GM12878 (cell line): ENCODE data around the gene ERCC5. TPM values are rescaled to one million over a fixed set of nuclear protein-coding genes. Genes with fewer than 3 reads are reported as not detected.

Experiments used
- BCLAF1 ChIP-seq: fragments of 450-650 bp; IDR thresholded peaks from 2 replicates; pipeline ENCODE4 v1.6.1; 2017; ENCODE audit warnings: antibody characterized with exemption, mild to moderate bottlenecking, moderate library complexity
- CHD2 ChIP-seq: IDR thresholded peaks from 2 replicates; pipeline ENCODE4 v1.6.1; 2011; ENCODE audit warnings: low read depth, low read length, improper control_type of control experiment, borderline replicate concordance
- HDGF ChIP-seq: fragments of 450-650 bp; IDR thresholded peaks from 2 replicates; pipeline ENCODE4 v1.6.1; 2016; ENCODE audit warnings: antibody characterized with exemption
- MTA3 ChIP-seq: IDR thresholded peaks from 2 replicates; pipeline ENCODE4 v1.6.1; 2012; ENCODE audit warnings: low read length, inconsistent platforms, borderline replicate concordance
- NR2C1 ChIP-seq: fragments of 450-650 bp; IDR thresholded peaks from 2 replicates; pipeline ENCODE4 v1.6.1; 2017; ENCODE audit warnings: antibody characterized with exemption, mild to moderate bottlenecking, moderate library complexity
- SMAD1 ChIP-seq: fragments of 450-650 bp; IDR thresholded peaks from 2 replicates; pipeline ENCODE4 v1.6.1; 2018; ENCODE audit warnings: mild to moderate bottlenecking, low read depth; ENCODE audit not compliant: partially characterized antibody
- SUZ12 ChIP-seq: fragments of 200-600 bp; sonication (generic); IDR thresholded peaks from one replicate; pipeline ENCODE4 v1.6.1; 2018; ENCODE audit warnings: antibody characterized with exemption, mild to moderate bottlenecking; ENCODE audit not compliant: unreplicated experiment
- YY1 ChIP-seq: IDR thresholded peaks from 2 replicates; pipeline ENCODE4 v1.6.1; 2011; ENCODE audit warnings: low read depth, mild to moderate bottlenecking, low read length
- ZNF384 ChIP-seq: IDR thresholded peaks from 2 replicates; pipeline ENCODE4 v1.6.1; 2012; ENCODE audit warnings: low read depth, mild to moderate bottlenecking, low read length, improper control_type of control experiment, borderline replicate concordance
- ZNF687 ChIP-seq: fragments of 450-650 bp; IDR thresholded peaks from 2 replicates; pipeline ENCODE4 v1.6.1; 2017; ENCODE audit warnings: mild to moderate bottlenecking, moderate library complexity
- polyA plus RNA-seq, 11 experiments: library from polyadenylated mRNA; depleted of rRNA in 4 of 11; unstranded in 6 of 11; stranded (reverse) in 5 of 11; fragments of >200 nt; fragmentation: Nextera tagmentation in 4 of 11; fragmentation: Illumina TruSeq in 1 of 11; extraction: Ambion mirVana in 4 of 11; extraction: Trizol in 1 of 11; gene quantifications; 1 replicate in 1 of 11; 2 replicates in 10 of 11; pipeline versions ENCODE4 v1.2.1 to v1.2.3, GENCODE V29; 2011 to 2016; ENCODE audit warnings: inconsistent platforms in 2 of 11, missing spikeins in 2 of 11, low read depth in 1 of 11
- total RNA-seq, 4 experiments: library from RNA; depleted of rRNA in 3 of 4; stranded (reverse); fragments of >200 nt in 3 of 4; fragmentation: Illumina TruSeq in 1 of 4; extraction: Trizol in 1 of 4; gene quantifications; 2 replicates each; pipeline versions ENCODE4 v1.2.1 to v1.2.3, GENCODE V29; 2013 to 2021

Gene ERCC5
- total and polyA plus RNA-seq, 10 of the 15 experiments (the other 5 are each of a cell fraction or from before 2014, with no cell fraction given): 11.7 to 59.2 (median 41.6) TPM

GRCh38 chr13:102838273-102838672 lies 7.6 kb upstream of the ERCC5 start (continued):
- TF ChIP-seq ZNF687 (no peak), ZNF384 (no peak), NR2C1 (no peak), YY1 (no peak), SMAD1 (no peak), CHD2 (no peak), MTA3 (no peak), SUZ12 (no peak), BCLAF1 (no peak), HDGF (no peak)
